Anterior cingulate cortex (tissue), 58 donors: ENCODE measurements around the gene HSF5.

Source experiments
- DNase-seq, 58 donors: peaks; one replicate each; lab custom pipeline; 2025; lab: John Stamatoyannopoulos, UW

HSF5 gene, protein sequence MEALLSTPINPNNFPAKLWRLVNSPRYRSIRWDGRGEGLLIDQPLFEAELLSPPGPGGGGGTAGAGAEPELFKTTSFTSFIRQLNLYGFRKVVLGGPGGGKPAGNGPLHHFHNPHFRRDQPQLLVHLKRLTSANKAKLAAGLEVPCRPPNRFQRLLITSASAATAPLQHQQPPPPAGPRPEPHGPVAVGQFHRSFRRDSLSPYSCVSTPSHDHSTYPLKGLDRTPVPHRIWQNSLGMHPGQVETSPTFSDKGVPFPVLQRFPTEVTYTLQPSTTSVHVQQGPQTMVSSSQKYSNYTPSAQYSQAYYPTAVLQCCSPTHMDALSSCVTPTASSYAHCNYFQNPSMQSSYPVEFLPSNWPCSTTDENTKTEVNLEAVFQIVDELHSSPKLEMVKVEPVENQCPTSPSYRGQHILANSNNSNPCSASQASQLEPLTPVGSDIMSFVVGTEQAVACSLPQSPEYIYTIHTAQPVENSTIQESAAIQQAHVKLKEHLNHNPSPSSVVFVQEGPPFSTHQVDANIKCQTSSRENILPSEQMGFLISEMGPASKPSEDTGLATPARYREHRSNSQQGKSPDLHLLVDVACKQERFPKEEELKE

DNA sequence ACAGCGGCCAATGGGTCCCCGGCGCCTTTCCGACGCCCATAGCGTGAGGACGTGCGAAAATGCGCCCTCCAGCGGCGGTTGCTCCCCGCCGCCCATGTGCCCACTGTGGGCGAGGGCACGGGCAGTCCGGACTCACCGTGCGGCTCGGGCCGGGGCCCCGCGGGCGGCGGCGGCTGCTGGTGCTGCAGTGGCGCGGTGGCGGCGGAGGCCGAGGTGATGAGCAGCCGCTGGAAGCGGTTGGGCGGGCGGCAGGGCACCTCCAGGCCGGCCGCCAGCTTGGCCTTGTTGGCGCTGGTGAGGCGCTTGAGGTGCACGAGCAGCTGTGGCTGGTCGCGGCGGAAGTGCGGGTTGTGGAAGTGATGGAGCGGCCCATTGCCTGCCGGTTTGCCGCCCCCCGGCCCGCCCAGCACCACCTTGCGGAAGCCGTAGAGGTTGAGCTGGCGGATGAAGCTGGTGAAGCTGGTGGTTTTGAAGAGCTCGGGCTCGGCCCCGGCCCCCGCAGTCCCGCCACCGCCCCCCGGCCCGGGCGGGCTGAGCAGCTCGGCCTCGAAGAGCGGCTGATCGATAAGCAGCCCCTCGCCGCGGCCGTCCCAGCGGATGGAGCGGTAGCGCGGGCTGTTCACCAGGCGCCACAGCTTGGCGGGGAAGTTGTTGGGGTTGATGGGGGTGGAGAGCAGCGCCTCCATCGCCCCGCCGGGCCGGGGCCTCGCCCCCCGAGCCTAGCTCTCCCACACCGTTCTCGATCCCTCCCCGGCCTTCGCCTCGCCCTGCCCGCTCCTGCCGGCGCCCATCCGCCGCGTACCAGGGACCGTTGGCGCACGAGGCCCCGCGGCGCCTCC is at the start of gene HSF5:
TSS of gene HSF5 (minus strand) at position 820 of the 839 bp plus-strand sequence. CDS start at position 686, 134 bp downstream.
- DNase-seq = no peak

DNA sequence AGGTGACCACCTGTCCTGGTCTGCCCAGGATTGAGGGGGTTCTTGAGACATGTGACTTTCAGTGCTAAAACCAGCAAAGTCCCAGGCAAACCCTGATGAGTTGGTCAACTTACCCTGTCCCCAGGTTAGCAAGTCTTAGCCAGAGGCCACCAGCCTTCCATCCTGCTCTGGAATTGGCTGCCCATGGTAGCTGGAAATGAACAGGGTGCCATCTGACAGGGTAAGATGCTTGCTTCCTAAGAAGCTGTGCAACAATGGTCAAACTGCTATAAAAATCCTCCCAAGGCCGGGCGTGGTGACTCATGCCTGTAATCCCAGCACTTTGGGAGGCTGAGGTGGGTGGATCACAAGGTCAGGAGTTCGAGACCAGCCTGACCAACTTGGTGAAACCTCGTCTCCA is 49.1 kb upstream of the HSF5 start:
- DNase-seq = no peak

DNA sequence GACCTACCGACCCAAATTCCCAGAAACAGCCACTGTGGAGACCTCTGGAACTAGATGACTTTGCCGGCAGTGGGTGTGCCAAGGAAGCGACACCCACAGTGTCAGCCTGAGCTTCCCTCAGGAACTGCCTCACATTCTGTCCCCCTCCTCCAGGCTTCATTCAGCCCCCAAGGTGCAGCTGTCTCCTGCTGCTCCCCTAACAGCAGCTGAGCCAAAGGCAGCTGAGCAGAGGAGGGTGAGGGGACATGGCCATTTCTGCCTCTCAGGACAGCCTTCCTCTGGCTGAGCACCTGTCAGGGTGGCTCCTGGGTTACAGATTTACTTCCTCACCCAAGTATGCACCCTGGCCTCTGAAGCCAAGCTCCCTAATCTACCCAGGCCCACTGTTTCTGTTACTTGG is 48.3 kb upstream of the HSF5 start:
- DNase-seq = no peak

DNA sequence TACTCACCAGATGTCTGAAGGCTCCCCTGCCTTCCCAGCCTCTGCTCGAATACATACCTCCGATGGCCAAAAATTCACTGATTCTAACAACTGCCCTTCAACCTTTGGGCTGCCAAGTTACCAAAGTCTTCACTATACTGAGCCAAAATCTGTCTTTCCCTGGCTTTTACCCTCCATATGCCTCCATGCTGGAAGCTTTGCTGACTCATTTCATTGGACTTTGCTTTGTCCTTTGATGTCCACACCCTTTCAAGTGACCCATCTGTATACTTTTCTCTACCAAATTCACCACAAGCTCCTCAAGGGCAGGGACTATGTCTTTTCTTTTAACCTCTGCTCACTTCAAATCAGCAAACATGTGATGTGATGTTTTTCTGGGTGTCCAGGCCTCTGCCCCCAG is 47.2 kb upstream of the HSF5 start:
- DNase-seq = no peak

DNA sequence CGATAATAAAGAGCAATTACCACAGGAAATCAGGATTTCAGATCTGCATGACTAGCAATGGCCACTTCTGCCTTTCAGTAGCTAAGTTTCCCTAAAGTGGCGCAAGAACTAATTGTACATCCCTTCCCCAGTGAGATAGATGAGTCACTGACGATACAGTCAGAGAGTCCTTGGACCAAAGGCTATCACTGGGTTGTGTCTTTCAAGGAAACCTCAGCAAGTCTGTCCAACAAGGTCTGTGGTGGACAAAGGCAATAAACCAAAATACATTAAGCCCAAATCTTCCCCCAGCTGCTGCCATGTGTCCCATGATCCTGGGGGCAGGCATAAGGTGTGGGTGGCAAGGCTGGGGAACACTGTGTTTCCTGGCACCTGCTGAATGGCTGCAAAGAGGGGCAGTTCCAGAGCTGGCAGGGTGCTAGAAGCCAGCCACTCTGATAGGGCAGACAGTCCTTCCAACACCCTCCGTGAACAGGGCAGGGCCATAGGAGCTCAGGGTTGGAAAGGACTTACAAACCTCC is 46.8 kb upstream of the HSF5 start:
- no peak for DNase-seq

DNA sequence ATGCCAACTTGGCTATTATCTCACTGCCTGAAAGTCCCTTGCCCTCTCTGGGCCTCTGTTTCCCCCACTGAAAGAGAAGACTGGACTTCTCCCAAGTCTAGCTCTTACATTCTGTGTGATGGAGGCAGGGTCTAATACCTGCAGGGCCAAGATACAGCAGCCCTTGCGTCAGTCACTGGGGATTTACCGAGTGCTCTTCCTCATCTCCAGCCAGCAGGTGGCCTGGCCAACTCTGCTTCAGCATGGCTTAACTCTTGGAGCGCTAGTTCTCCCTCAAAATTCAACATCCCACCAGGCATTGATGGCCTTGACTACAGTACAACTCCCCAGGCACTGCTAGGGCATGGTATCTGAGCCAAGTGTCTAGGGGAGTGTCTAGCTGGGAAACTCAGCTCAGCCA is 46.1 kb upstream of the HSF5 start:
- no peak for DNase-seq

DNA sequence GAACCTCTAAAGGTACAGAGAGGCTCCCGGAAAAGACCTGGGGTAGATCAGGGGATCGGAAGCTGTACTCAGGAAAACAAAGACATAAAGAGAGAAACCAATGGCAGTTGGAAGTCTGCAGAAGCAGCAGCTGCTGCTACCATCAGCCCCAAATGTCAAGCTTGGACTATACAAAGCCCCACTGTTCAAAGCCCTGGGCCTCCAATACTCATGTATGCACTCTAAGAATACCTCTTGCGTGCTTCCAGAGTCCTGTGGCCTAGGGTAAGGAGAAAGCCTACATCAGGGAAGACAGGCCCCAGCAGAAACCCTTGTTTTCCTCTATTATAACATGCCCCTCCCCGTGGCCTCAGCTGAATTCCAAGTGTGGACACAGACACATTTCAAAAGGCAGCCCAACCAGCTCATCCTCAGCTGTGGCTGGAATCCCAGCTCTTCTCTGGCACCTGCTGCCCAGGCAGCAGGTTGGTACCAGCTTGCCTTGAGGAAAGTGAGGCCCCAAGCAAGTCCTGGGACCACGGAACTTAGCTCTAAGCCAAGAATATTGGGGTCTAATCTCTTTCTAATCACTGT is 45.5 kb upstream of the HSF5 start:
- DNase-seq = peak in 17 of 58 donors; percentile 19 to 64 (median 34)

DNA sequence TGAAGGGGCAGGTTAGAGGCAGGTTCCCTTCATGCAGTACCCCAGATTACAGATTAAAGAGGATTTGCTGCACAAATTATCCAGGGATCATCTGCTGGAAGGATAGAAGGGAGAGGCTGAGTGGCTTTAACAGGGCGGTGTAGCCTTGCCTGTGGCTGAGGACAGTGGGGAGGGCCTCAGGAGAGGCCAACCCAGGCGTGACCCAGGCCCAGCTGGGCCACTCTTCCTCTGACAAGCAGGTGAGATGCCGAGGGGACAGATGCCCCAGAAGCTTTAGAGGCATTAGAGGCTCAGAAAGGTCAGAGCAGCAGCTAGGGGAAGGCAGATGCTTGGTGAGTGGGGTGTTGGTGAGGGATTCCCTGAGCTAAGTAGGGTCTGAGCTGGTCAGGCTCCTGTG is 44.3 kb upstream of the HSF5 start:
- DNase-seq = peak in 3 of 58 donors; percentile 14 to 50 (median 39)

DNA sequence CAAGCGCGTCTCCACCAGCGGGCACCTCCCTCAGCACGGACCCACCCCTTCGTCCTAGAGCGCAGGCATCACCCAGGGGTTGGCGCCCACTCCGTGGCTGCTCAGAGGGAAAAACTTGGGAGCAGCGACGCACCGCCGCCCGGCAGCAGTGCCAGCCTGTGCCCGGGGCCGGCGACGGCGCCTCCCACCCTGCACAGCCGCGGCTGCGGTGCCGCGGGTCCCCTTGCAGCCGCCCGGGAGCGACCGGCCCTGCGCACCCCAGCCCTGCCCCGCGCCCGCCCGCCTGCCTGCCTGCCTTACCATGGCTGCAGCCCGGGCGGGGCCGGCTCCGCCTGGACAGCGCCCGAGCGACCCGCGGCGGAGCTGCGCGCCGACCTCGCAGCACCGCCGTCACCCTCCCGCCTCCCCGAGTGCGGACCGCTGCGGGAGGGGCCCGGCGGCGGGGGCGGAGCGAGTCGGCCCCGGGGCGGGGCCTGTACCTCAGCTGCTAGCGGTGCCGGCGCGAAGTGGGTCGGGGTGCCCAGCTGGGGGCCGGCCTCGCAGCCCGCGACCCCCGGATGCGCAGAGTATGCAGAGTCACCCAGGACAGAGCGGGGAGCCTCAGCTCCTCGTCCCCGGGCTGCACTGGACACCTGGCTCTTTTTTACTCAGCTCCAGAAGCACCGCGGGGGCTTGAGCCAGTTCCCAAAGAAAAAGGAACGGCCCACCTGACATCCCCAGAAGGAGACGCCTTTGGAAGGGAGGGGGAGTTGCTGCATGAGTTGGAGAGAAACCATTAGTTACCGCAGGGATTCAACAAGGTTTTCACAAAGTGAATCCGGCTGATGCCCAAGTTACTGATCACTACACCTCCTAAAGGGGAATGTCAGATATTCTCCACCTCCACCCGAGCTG is 43.7 kb upstream of the HSF5 start:
- peak in 51 of 58 donors; percentile 26 to 84 (median 65) for DNase-seq

DNA sequence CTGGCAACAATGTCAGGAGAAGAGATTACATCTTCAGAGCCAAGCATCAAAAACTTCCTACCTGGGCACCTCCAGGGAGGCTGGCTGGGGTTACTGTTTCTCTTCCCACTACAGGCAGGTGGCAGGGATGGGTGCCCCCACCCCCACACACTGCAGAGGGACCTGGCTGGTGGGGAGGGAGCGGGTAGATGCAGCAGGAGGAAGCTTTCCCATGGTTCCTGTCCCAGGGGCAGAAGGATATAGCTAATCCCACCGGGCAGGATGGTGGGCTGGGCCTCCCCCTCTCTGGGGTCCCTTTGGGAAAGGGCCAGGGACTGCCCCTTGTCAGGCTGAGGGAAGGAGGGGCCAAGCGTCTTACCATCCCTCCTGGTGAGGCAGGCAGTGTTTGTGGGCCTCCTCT is 42.9 kb upstream of the HSF5 start:
- DNase-seq = peak in 17 of 58 donors; percentile 21 to 65 (median 47)

DNA sequence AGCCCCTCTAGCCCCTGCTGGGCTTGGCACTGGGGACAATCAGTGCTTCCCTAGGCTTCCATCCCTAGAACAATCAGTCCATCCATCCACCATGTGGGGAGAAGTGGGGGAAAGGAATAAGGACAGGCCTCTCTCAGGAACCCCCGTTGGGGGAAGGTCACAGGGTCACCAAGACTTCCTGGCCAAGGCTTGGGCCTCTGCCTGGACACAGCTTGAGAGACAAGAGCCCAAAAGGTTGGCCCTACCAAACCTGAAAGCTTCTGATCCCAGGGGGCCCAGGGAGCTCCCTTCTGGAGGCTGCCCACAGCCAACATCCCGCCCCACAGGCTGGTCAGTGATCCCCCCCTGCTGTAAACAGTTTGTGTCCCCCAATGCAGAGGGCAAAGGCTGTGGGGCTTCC is 42.4 kb upstream of the HSF5 start:
- DNase-seq = peak in 11 of 58 donors; percentile 18 to 65 (median 39)

DNA sequence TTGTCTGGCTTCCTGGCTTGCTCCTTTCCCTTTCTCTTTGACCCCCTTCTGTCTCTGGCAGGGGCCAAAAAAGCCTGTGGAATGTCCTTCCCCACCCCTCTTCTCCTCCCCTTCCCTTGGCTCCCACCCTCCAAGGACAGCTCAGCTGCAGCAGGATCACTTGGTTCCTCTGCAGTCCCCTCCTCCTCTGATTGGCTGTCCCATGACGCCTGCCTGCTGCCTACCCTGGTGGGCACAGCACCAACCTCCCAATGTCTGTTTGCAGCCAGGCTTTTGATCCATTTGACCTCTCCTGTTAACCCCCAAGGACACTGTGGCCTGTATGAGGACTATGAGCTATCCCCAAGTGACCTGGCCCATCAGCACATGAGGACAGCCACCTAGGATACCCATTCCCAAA is 41.1 kb upstream of the HSF5 start:
- DNase-seq = peak in 47 of 58 donors; percentile 17 to 85 (median 60)

DNA sequence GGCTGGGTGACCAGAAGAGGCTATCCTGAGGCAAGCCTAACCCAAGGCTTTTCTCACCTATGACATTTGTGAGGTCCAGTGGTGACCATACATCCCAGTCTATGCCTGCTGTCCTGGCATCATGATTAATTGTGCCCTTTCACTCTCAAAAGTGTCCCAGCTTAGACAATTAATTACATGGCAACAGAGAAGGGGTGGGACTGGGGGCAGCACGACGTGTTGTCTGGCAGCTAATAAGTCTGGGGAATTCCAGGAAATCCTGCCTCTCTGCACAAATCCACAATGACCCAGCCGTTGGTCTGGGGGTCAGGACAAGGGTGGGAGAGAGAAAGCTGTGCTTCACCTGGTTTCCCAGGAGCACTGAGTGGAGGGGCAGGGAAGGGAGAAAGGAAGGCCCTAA is 40.2 kb upstream of the HSF5 start:
- DNase-seq = no peak

DNA sequence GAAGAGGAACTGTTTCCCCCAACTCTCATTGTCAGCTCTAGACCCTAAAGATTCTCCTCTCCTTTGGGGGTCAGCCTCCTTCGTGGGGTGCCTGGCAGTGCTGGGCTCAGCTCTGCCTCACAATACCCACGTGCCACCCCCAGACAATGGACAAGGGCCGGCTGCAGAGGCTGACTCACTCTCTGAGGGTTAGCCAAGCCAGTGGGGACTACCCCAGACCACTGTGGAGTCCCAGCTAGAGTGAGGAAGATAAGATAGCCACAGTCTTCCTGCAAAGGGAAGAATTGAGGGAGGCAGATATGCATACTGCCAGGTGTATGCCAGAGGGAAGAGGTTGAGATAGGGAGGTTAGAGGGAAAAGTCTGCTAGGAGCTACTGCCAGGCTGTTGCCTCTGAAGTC is 39.7 kb upstream of the HSF5 start:
- DNase-seq = peak in 56 of 58 donors; percentile 17 to 94 (median 71)

DNA sequence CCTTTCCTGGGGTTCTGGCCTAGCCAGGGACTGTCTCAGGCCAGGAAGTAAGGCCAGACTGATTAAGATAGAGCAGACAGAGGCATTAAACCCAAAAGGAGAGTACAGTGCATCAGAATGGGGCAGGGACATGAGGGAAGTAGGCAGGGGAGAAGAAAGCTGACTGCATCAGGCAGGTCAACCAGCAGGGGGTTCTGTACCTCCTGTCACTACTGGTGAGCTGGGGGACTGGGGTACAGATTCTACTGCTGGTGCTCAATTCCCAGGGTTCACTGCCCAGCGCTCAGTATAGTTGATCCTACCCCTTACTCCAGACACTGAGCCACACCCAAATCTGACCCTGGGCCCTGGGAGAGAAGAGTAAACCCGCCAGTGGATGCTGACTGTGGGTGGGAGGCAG is 39.1 kb upstream of the HSF5 start:
- peak in 9 of 58 donors; percentile 15 to 61 (median 36) for DNase-seq

DNA sequence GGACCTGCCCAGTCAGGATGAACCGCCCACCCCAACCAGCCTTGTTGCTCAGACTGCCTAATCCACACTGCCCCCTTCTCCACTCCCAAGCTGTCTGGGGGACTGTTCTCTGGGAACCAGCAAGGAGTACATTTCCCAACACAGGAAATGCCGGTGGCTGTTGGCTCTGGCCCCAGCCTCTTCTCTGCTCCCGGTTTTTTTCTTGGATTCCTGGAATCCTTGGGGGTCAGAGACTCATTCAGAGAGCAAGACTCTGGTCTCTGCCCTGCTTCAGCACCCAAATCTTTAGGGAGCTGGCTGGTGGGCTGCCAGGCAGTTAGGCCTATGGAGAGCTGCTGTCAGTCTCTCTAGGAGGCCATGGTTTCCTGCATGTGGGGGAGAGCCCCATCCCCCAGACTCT is 37.0 kb upstream of the HSF5 start:
- DNase-seq = no peak

DNA sequence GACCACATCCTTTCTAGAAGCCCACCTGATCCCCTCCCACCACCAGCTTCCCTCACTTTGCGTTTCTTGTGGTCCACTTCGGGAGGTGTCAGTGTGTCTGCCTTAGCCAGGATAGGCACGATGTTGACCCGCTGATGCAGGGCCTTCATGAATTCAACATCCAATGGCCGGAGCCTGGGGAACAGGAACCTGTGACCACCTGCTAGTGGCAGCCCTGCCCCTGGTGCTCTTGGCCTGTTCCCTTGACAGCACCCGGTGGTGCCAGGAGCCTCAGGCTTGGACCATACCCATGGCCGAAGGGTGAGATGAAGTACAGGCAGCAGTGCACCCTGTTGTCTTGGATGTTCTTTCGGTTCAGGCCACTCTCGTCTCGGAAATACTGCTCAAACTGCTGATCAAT is 33.5 kb upstream of the HSF5 start:
- DNase-seq = no peak

DNA sequence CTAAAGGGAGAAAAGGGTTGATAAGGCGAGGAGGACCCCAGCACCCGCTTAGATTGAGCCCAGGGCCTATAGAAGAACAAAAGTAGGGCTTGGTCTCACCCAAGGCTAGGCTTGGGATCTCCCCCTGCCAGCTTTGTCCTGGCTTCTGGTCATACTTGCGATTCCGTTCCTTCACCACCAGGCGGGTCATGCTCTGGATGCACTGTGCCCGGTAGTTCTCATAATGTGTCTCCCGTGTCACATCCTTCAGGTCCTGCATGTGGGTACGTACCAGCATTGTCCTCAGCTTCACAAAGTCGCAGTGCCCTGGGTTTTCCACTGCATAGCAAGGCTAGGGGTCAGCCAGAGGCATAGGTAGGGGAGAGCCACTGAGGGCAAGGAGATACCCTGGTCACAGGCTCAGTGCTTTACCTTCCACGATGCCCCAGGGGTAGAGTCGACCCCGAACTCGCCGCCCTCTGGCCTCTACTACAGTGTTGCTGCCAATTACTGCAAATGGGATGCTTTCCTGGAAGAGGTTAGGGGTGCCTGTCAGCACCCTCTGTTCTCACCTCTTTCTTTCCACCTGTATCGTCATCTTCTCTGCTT is 32.7 kb upstream of the HSF5 start:
- DNase-seq = peak in 5 of 58 donors; percentile 9 to 16 (median 15)
